ENCODE results near the gene TSHB. TPM values are rescaled to one million over a fixed set of nuclear protein-coding genes. Genes with fewer than 3 reads are reported as not detected.

The TSHB gene
- total and polyA plus RNA-seq, 7 experiments from 2014 or later: not detected

DNA sequence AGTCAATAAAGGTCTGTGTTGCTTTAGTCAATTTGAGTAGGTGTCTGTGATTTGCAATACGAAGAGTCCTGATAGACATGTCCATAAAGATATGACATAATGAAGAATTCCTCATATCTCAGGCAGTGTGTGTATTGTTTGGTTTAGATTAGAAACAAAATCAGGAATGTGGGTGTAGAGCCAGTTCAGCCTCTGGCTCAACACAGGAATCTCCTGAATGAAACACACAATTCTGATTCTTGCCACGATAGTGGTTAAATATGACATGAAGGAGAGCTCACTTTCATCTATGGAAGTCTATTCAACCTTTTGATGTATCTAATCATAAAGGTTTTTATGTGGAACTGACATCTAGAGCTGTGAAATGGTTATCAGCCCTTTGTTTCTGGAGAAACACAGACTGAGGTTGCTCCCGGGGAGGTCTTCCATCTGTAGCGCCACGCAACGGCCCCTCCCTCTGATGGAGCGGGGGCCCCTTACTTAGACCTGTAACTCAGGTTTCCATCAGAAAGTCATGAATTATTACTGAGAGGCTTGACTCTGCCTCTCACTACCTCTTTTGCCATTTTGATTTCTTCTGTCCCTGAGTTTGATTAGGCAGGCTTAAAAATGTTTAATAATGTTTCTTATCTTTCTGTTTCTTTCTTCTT is 40.2 kb downstream of the TSHB start:
- Histone ChIP-seq H3K4me3 (ENCODE audit: low read length) (no peak overlapping the region), H3K9me3 (ENCODE audit: control insufficient read depth in 2 of 3, low read length in 3 of 3) (no peaks in the 10 kb centered on the region), H3K4me1 (ENCODE audit: control insufficient read depth in 2 of 2, insufficient read depth in 2 of 2, low read length in 2 of 2) (peaks cover under 1 to 13% of the 10 kb centered on the region in 2 donors), H3K36me3 (ENCODE audit: control insufficient read depth in 2 of 3, insufficient read depth in 3 of 3, low read length in 3 of 3) (no peaks in the 10 kb centered on the region), H3K27ac (ENCODE audit: low read depth, low read length) (no peak overlapping the region), H3K27me3 (ENCODE audit: control insufficient read depth in 2 of 2, insufficient read depth in 2 of 2, low read length in 2 of 2) (no peaks in the 10 kb centered on the region)
- H3K27me3 Mint-ChIP-seq: peaks cover 0 to 1% (median 0%) of the 10 kb centered on the region in 5 donors
- ChIA-PET CTCF (no interaction called here), POLR2A (interaction anchor here (1.0 kb wide), 1 partner anchor 40 kb away, joined by 3 read pairs; no protein-coding TSS in a partner anchor)
- H3K4me3 Mint-ChIP-seq: no peak overlapping the region
- peaks cover 16 to 59% (median 46%) of the 10 kb centered on the region in 7 donors for H3K4me1 Mint-ChIP-seq
- H3K9me3 Mint-ChIP-seq: peaks cover 0 to 2% (median 0%) of the 10 kb centered on the region in 11 donors
- peak overlapping the region in 5 of 9 donors; percentile 3 to 44 (median 23) for H3K27ac Mint-ChIP-seq
- ATAC-seq: no peak
- peaks cover 0 to 3% (median 0%) of the 10 kb centered on the region in 5 donors for H3K36me3 Mint-ChIP-seq
- intact Hi-C loops (cut with micrococcal nuclease): no loop called here
- DNase-seq: no peak

- Mint-ChIP-seq H3K4me3 (no peak overlapping the region), H3K27ac (peak overlapping the region in 3 of 9 donors; percentile 3 to 43 (median 3)), H3K36me3 (peaks cover 0 to 3% (median 0%) of the 10 kb centered on the region in 5 donors), H3K9me3 (no peaks in the 10 kb centered on the region), H3K27me3 (peaks cover 0 to 11% (median 0%) of the 10 kb centered on the region in 5 donors), H3K4me1 (peaks cover 25 to 59% (median 41%) of the 10 kb centered on the region in 7 donors)
- Histone ChIP-seq H3K36me3 (ENCODE audit: control insufficient read depth in 2 of 3, insufficient read depth in 3 of 3, low read length in 3 of 3) (no peaks in the 10 kb centered on the region), H3K9me3 (ENCODE audit: control insufficient read depth in 2 of 3, low read length in 3 of 3) (no peaks in the 10 kb centered on the region), H3K27ac (ENCODE audit: low read depth, low read length) (no peak overlapping the region), H3K4me3 (ENCODE audit: low read length) (no peak overlapping the region), H3K4me1 (ENCODE audit: control insufficient read depth in 2 of 2, insufficient read depth in 2 of 2, low read length in 2 of 2) (peaks cover 0 to 10% of the 10 kb centered on the region in 2 donors), H3K27me3 (ENCODE audit: control insufficient read depth in 2 of 2, insufficient read depth in 2 of 2, low read length in 2 of 2) (no peaks in the 10 kb centered on the region)
- CTCF ChIA-PET: no interaction called here
- DNase-seq: peak in 1 of 9 donors; percentile 45
- POLR2A ChIA-PET: interaction anchor here (1.0 kb wide), 1 partner anchor 39 kb away, joined by 3 read pairs; no protein-coding TSS in a partner anchor
- ATAC-seq: peak; percentile 59
- intact Hi-C loops (cut with micrococcal nuclease): no loop called here
Measured at GRCh38 chr1:115071012-115071664, 41.5 kb downstream of the TSHB start.

DNA sequence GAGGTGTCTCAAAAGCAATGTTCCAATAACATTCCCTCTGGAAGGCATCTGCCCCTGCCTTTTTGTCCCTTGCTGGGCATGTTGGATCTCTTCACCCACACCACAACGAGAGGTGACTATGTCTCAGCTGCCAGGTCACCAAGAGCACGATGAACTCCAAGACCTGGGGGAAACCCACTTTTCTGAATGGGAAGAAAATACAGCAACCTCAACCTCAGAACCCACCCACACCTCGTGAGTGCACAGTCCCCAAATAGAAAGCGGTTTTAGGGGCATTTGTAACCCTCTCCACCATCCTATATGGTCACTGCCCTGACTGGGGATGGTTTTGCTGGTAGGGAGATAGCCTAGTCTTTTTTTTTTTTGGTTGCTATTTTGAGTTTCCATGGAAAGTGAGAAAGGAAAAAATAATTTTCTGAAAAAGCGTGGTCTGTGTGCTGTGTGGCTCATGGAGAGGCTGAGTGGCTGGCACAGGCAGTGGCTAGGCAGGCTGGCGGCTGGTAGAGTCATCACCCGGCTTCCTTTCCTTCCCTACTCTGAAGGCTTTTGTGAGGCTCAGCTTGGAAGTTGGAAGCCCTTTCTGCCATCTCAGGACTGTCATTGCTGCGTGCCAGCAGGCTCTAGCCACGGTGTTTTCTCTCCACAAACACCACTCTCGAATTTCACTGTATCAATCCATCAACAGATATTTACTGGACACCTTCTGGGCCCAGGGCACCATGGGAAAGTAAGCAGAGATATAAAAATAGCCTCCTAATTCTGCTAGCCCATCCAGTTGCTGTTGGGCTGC is 43.9 kb downstream of the TSHB start:
- ATAC-seq (no peak), DNase-seq (no peak)
- Mint-ChIP-seq H3K4me3 (no peak overlapping the region), H3K27ac (peak overlapping the region in 2 of 9 donors; percentile 8 to 72), H3K9me3 (no peaks in the 10 kb centered on the region), H3K27me3 (peaks cover 0 to 18% (median 0%) of the 10 kb centered on the region in 5 donors), H3K36me3 (peaks cover 0 to 3% (median 0%) of the 10 kb centered on the region in 5 donors), H3K4me1 (peaks cover 26 to 54% (median 41%) of the 10 kb centered on the region in 7 donors)
- no peak overlapping the region for H3K27ac ChIP-seq (ENCODE audit: low read depth, low read length)
- intact Hi-C loops (cut with micrococcal nuclease): no loop called here
- H3K36me3 ChIP-seq (ENCODE audit: control insufficient read depth in 2 of 3, insufficient read depth in 3 of 3, low read length in 3 of 3): no peaks in the 10 kb centered on the region
- ChIA-PET POLR2A (interaction anchor here (0.5 kb wide), 1 partner anchor 8 kb away, joined by 3 read pairs; no protein-coding TSS in a partner anchor), CTCF (no interaction called here)
- H3K27me3 ChIP-seq (ENCODE audit: control insufficient read depth in 2 of 2, insufficient read depth in 2 of 2, low read length in 2 of 2): no peaks in the 10 kb centered on the region
- no peak overlapping the region for H3K4me3 ChIP-seq (ENCODE audit: low read length)
- no peaks in the 10 kb centered on the region for H3K9me3 ChIP-seq (ENCODE audit: control insufficient read depth in 2 of 3, low read length in 3 of 3)
- H3K4me1 ChIP-seq (ENCODE audit: control insufficient read depth in 2 of 2, insufficient read depth in 2 of 2, low read length in 2 of 2): peaks cover 0 to 10% of the 10 kb centered on the region in 2 donors

DNA sequence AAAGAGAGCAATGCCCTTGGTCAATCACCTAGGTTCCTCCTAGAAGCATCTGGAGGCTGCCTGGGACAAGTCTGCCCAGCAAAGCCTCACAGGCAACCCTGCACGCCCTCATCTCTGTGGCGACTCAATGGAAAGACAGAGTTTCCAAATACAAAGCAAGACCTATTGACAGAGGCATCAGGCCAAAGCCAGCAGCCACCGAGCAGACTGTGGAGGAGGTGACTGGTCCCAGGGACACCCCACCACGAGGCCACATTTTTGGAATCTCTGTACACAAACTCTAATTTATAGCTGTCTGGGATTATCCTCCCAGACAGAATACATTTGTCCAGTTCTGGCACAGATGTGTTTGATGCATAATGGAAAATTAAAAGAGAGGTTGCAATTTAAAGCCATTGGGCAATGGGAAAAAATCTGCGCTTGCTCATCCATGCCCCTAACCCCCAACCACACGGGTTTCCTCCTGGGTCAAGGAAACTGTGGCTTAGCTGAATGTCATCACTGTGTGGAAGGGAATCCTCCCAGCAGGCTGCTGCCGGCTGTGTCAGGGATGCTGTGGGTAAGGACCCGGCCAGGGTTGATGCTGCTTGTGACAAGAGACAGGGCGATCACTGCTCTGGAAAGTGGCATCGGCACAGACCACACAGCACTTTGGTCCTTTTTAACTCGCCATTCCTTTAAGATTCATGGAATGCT is 45.4 kb downstream of the TSHB start:
- intact Hi-C loops (cut with micrococcal nuclease): no loop called here
- Mint-ChIP-seq H3K4me3 (no peak overlapping the region), H3K9me3 (no peaks in the 10 kb centered on the region), H3K27ac (peak overlapping the region in 1 of 9 donors; percentile 15), H3K4me1 (peaks cover 22 to 39% (median 29%) of the 10 kb centered on the region in 7 donors), H3K36me3 (peaks cover 0 to 3% (median 0%) of the 10 kb centered on the region in 5 donors), H3K27me3 (peaks cover 0 to 21% (median 0%) of the 10 kb centered on the region in 5 donors)
- Histone ChIP-seq H3K4me1 (ENCODE audit: control insufficient read depth in 2 of 2, insufficient read depth in 2 of 2, low read length in 2 of 2) (peaks cover 0 to 5% of the 10 kb centered on the region in 2 donors), H3K27ac (ENCODE audit: low read depth, low read length) (no peak overlapping the region), H3K27me3 (ENCODE audit: control insufficient read depth in 2 of 2, insufficient read depth in 2 of 2, low read length in 2 of 2) (no peaks in the 10 kb centered on the region), H3K36me3 (ENCODE audit: control insufficient read depth in 2 of 3, insufficient read depth in 3 of 3, low read length in 3 of 3) (no peaks in the 10 kb centered on the region), H3K9me3 (ENCODE audit: control insufficient read depth in 2 of 3, low read length in 3 of 3) (no peaks in the 10 kb centered on the region), H3K4me3 (ENCODE audit: low read length) (no peak overlapping the region)
- ChIA-PET CTCF (no interaction called here), POLR2A (no interaction called here)
- ATAC-seq: no peak
- DNase-seq: no peak

GRCh38 chr1:115076384-115076915 is 46.8 kb downstream of the TSHB start:
- CTCF ChIA-PET: interaction anchor here (0.6 kb wide), 1 partner anchor 737 kb away, joined by 3 read pairs; no protein-coding TSS in a partner anchor
- H3K36me3 Mint-ChIP-seq: no peaks in the 10 kb centered on the region
- DNase-seq: no peak
- no peaks in the 10 kb centered on the region for H3K36me3 ChIP-seq (ENCODE audit: control insufficient read depth in 2 of 3, insufficient read depth in 3 of 3, low read length in 3 of 3)
- POLR2A ChIA-PET: no interaction called here
- H3K27me3 Mint-ChIP-seq: peaks cover 0 to 21% (median 0%) of the 10 kb centered on the region in 5 donors
- H3K4me3 ChIP-seq (ENCODE audit: low read length): no peak overlapping the region
- H3K9me3 Mint-ChIP-seq: no peaks in the 10 kb centered on the region
- H3K4me1 ChIP-seq (ENCODE audit: control insufficient read depth in 2 of 2, insufficient read depth in 2 of 2, low read length in 2 of 2): no peaks in the 10 kb centered on the region
- ATAC-seq: no peak
- H3K4me3 Mint-ChIP-seq: no peak overlapping the region
- no peaks in the 10 kb centered on the region for H3K27me3 ChIP-seq (ENCODE audit: control insufficient read depth in 2 of 2, insufficient read depth in 2 of 2, low read length in 2 of 2)
- intact Hi-C loops (cut with micrococcal nuclease): no loop called here
- H3K27ac Mint-ChIP-seq: no peak overlapping the region
- H3K9me3 ChIP-seq (ENCODE audit: control insufficient read depth in 2 of 3, low read length in 3 of 3): no peaks in the 10 kb centered on the region
- no peak overlapping the region for H3K27ac ChIP-seq (ENCODE audit: low read depth, low read length)
- peaks cover 10 to 25% (median 19%) of the 10 kb centered on the region in 7 donors for H3K4me1 Mint-ChIP-seq
